GM23338 (cell line): ENCODE measurements around the gene BTBD9. TPM values are rescaled to one million over a fixed set of nuclear protein-coding genes. Genes with fewer than 3 reads are reported as not detected.

ENCODE experiments used
- ATAC-seq: fragments of 200-7000 bp; cut with Tn5 transposase; 3 replicates; pipeline ENCODE4 v1.9.1; 2020
- DNase-seq: peaks from one replicate; pipeline ENCODE4 v3.0.0-alpha.2; 2015; ENCODE audit warnings: low spot score
- H2AFZ ChIP-seq: fragments of 200-600 bp; sonication (generic); 2 replicates; pipeline ENCODE4 v1.8.0; 2016; ENCODE audit warnings: antibody characterized with exemption, mild to moderate bottlenecking, moderate library complexity
- H3F3A ChIP-seq: fragments of 200-600 bp; sonication (generic); replicated peaks from 2 replicates; pipeline ENCODE4 v1.8.0; 2017; ENCODE audit warnings: antibody characterized with exemption, mixed run types, low read depth
- H3K27ac ChIP-seq: fragments of 200-600 bp; sonication (generic); 2 replicates; pipeline ENCODE4 v1.6.1; 2016; ENCODE audit warnings: low read depth
- H3K27me3 ChIP-seq: fragments of 200-600 bp; sonication (generic); 2 replicates; pipeline ENCODE4 v1.8.0; 2016; ENCODE audit warnings: mild to moderate bottlenecking, mixed run types, moderate library complexity; ENCODE audit not compliant: insufficient read depth
- H3K36me3 ChIP-seq: fragments of 200-600 bp; sonication (generic); 2 replicates; pipeline ENCODE4 v1.8.0; 2016; ENCODE audit warnings: mild to moderate bottlenecking; ENCODE audit not compliant: insufficient read depth
- H3K4me1 ChIP-seq: fragments of 200-600 bp; sonication (generic); 2 replicates; pipeline ENCODE4 v1.8.0; 2016; ENCODE audit warnings: mild to moderate bottlenecking, moderate library complexity; ENCODE audit not compliant: insufficient read depth
- H3K4me2 ChIP-seq: fragments of 200-600 bp; sonication (generic); 2 replicates; pipeline ENCODE4 v1.7.1; 2017; ENCODE audit warnings: mixed run types
- H3K4me3 ChIP-seq: fragments of 200-600 bp; sonication (generic); 2 replicates; pipeline ENCODE4 v1.6.1; 2016; ENCODE audit warnings: mixed run types
- H3K79me2 ChIP-seq: fragments of 200-600 bp; sonication (generic); replicated peaks from 2 replicates; pipeline ENCODE4 v1.8.0; 2017; ENCODE audit warnings: mild to moderate bottlenecking; ENCODE audit not compliant: insufficient read depth
- H3K9me2 ChIP-seq: fragments of 200-600 bp; sonication (generic); 2 replicates; pipeline ENCODE4 v1.8.0; 2017; ENCODE audit not compliant: insufficient read depth
- H4K20me1 ChIP-seq: fragments of 200-600 bp; sonication (generic); replicated peaks from 2 replicates; pipeline ENCODE4 v1.8.0; 2017; ENCODE audit warnings: mild to moderate bottlenecking; ENCODE audit not compliant: insufficient read depth
- H3K27ac Mint-ChIP-seq: 2 replicates; pipeline ENCODE4 v1.8.0; 2020; ENCODE audit warnings: inconsistent platforms, mild to moderate bottlenecking, moderate library complexity, mixed read lengths
- H3K27me3 Mint-ChIP-seq: 3 replicates; pipeline ENCODE4 v1.8.0; 2022; ENCODE audit warnings: low read depth, mild to moderate bottlenecking, moderate library complexity, mixed read lengths, inconsistent platforms; ENCODE audit not compliant: insufficient read depth, poor library complexity
- H3K36me3 Mint-ChIP-seq: 3 replicates; pipeline ENCODE4 v1.8.0; 2021; ENCODE audit warnings: low read depth, mild to moderate bottlenecking, inconsistent platforms, moderate library complexity, mixed read lengths
- H3K4me1 Mint-ChIP-seq: 3 replicates; pipeline ENCODE4 v1.8.0; 2020; ENCODE audit warnings: mild to moderate bottlenecking, inconsistent platforms, mixed read lengths
- H3K4me3 Mint-ChIP-seq: 3 replicates; pipeline ENCODE4 v1.8.0; 2021; ENCODE audit warnings: moderate library complexity, mild to moderate bottlenecking, inconsistent platforms, mixed read lengths
- H3K9me3 Mint-ChIP-seq: 3 replicates; pipeline ENCODE4 v1.8.0; 2020; ENCODE audit warnings: moderate library complexity, mild to moderate bottlenecking, inconsistent platforms, mixed read lengths
- CTCF ChIP-seq, 2 experiments: fragments of 200-600 bp in 1 of 2; sonication (generic) in 1 of 2; conservative IDR thresholded peaks; 2 replicates each; pipeline versions ENCODE4 v1.5.1 to v1.6.1; 2016 to 2017; ENCODE audit warnings: antibody characterized with exemption in 2 of 2, low read depth in 2 of 2, mild to moderate bottlenecking in 2 of 2, moderate library complexity in 1 of 2
- EZH2 ChIP-seq: fragments of 200-600 bp; sonication (generic); IDR thresholded peaks from one replicate; pipeline ENCODE4 v1.8.0; 2017; ENCODE audit warnings: antibody characterized with exemption, mild to moderate bottlenecking, low read depth; ENCODE audit not compliant: unreplicated experiment
- NANOG ChIP-seq: IDR thresholded peaks from 2 replicates; pipeline ENCODE4 v1.6.1; 2016; ENCODE audit warnings: antibody characterized with exemption, borderline replicate concordance
- ZNF114 ChIP-seq: fragments of 250-450 bp; sonication (Bioruptor Pico); IDR thresholded peaks from 2 replicates; pipeline ENCODE4 v1.5.0; 2020; ENCODE audit warnings: mild to moderate bottlenecking, moderate library complexity
- ZNF331 ChIP-seq: fragments of 250-450 bp; sonication (Bioruptor Pico); IDR thresholded peaks from 2 replicates; pipeline ENCODE4 v1.5.0; 2020; ENCODE audit warnings: low read depth, mild to moderate bottlenecking, moderate library complexity
- ZNF462 ChIP-seq: fragments of 250-450 bp; sonication (Bioruptor Pico); IDR thresholded peaks from 2 replicates; pipeline ENCODE4 v1.5.0; 2020; ENCODE audit warnings: mild to moderate bottlenecking, moderate library complexity
- polyA plus RNA-seq: library from polyadenylated mRNA; unstranded; fragments of >200 nt; fragmentation: Nextera tagmentation; extraction: Ambion mirVana; gene quantifications from 2 replicates; pipeline ENCODE4 v1.2.1, GENCODE V29; 2016
- total RNA-seq: library from RNA; depleted of rRNA; stranded (reverse); fragments of >200 nt; shearing (Covaris generic); gene quantifications from 2 replicates; pipeline ENCODE4 v1.2.3, GENCODE V29; 2014

The BTBD9 gene
- total and polyA plus RNA-seq, 2 experiments from 2014 or later = 4.2 to 5.3 TPM

- Histone ChIP-seq H4K20me1 (no peaks in the 10 kb centered on the region), H3F3A (no peaks in the 10 kb centered on the region), H3K4me2 (no peak overlapping the region), H3K4me1 (peaks cover 20% of the 10 kb centered on the region), H3K4me3 (no peak overlapping the region), H3K79me2 (no peaks in the 10 kb centered on the region), H3K36me3 (no peaks in the 10 kb centered on the region), H3K27ac (no peak overlapping the region), H3K9me2 (no peaks in the 10 kb centered on the region), H2AFZ (no peak overlapping the region), H3K27me3 (no peaks in the 10 kb centered on the region)
- H3K27me3 Mint-ChIP-seq = no peaks in the 10 kb centered on the region
- no peaks in the 10 kb centered on the region for H3K9me3 Mint-ChIP-seq
- H3K4me1 Mint-ChIP-seq = peaks cover 10% of the 10 kb centered on the region
- H3K36me3 Mint-ChIP-seq = no peaks in the 10 kb centered on the region
- no peak overlapping the region for H3K4me3 Mint-ChIP-seq
- peak; percentile 47 for DNase-seq
- ATAC-seq = peak; percentile 80
- TF ChIP-seq NANOG (no peak), ZNF331 (CRISPR knock-in tag) (no peak), EZH2 (no peak), ZNF462 (CRISPR knock-in tag) (no peak), ZNF114 (no peak), CTCF (conservative IDR thresholded peaks at IDR 0.05; ENCODE audit: low read depth in 2 of 2) (no peak)
- no peak overlapping the region for H3K27ac Mint-ChIP-seq
Observed at GRCh38 chr6:38509713-38510112, 130.0 kb downstream of the BTBD9 start.
